Keratinocyte (primary cell): ENCODE measurements around the gene RFTN1.

ENCODE experiments used
- CTCF ChIP-seq, 3 experiments: IDR thresholded peaks in 1 of 3; conservative IDR thresholded peaks in 1 of 3; optimal IDR thresholded peaks in 1 of 3; 2 replicates in 2 of 3; 3 replicates in 1 of 3; pipeline versions ENCODE3 to v1.5.1; 2011; ENCODE audit warnings: low read length in 3 of 3, mild to moderate bottlenecking in 3 of 3, moderate library complexity in 2 of 3, control low read depth in 1 of 3, inconsistent platforms in 1 of 3; ENCODE audit not compliant: insufficient read depth in 2 of 3; ENCODE audit errors: extremely low read depth in 1 of 3
- EZH2 ChIP-seq: IDR thresholded peaks from one replicate; pipeline ENCODE4 v1.6.1; 2012; ENCODE audit warnings: inconsistent platforms, mild to moderate bottlenecking, low read length, moderate library complexity

GRCh38 chr3:16335333-16335732 lies 178.2 kb downstream of the RFTN1 start:
- TF ChIP-seq CTCF (optimal IDR thresholded peaks at IDR 0.05 in 1 of 3, IDR thresholded peaks at IDR 0.05 in 1 of 3, conservative IDR thresholded peaks at IDR 0.05 in 1 of 3; ENCODE audit: extremely low read depth in 1 of 3, insufficient read depth in 2 of 3, low read length in 3 of 3): no peak
- TF ChIP-seq EZH2: no peak
